Adrenal gland (tissue), 12 donors: Measurements from ENCODE around the gene B9D1. TPM values are rescaled to one million over a fixed set of nuclear protein-coding genes. Genes with fewer than 3 reads are reported as not detected.

Experiments
- DNase-seq, 7 donors: peaks; one replicate each; pipeline ENCODE4 v3.0.0-alpha.2; 2019 to 2020
- H3K27ac ChIP-seq, 5 donors: fragments of 200-600 bp; sonication (generic) in 4 of 5; 1 replicate in 3 of 5; 2 replicates in 2 of 5; pipeline versions ENCODE4 v1.5.1 to v1.8.0; 2016 to 2020; ENCODE audit warnings: mild to moderate bottlenecking in 1 of 5
- H3K27me3 ChIP-seq: fragments of 200-600 bp; 2 replicates; pipeline ENCODE4 v1.8.0; 2021
- H3K36me3 ChIP-seq, 2 donors: fragments of 200-600 bp; replicated peaks in 1 of 2; 1 replicate in 1 of 2; 2 replicates in 1 of 2; pipeline versions ENCODE4 v1.5.1 to v1.8.0; 2018 to 2022
- H3K4me1 ChIP-seq, 2 donors: fragments of 200-600 bp; replicated peaks in 1 of 2; 1 replicate in 1 of 2; 2 replicates in 1 of 2; pipeline versions ENCODE4 v1.5.1 to v1.8.0; 2018 to 2021
- H3K4me3 ChIP-seq, 4 donors: fragments of 200-600 bp; sonication (generic) in 3 of 4; one replicate each; pipeline ENCODE4 v1.5.1; 2016 to 2018
- H3K9me3 ChIP-seq, 3 donors: fragments of 200-600 bp; sonication (generic) in 1 of 3; replicated peaks in 1 of 3; 1 replicate in 2 of 3; 2 replicates in 1 of 3; pipeline versions ENCODE4 v1.5.1 to v1.8.0; 2016 to 2021
- CTCF ChIP-seq, 6 experiments: fragments of 450-650 bp in 4 of 6; fragments of 200-600 bp in 2 of 6; sonication (generic) in 1 of 6; IDR thresholded peaks; 1 replicate in 5 of 6; 2 replicates in 1 of 6; pipeline versions ENCODE4 v1.5.1 to v1.8.0; 2016 to 2021; ENCODE audit warnings: antibody characterized with exemption in 6 of 6, mild to moderate bottlenecking in 2 of 6, moderate library complexity in 1 of 6
- POLR2A ChIP-seq, 2 donors: fragments of 450-650 bp; IDR thresholded peaks; one replicate each; pipeline ENCODE4 v1.6.1; 2017; ENCODE audit warnings: antibody characterized with exemption in 2 of 2, mild to moderate bottlenecking in 2 of 2, moderate library complexity in 1 of 2
- WGBS, 4 donors: extraction: QIAGEN DNeasy Blood & Tissue Kit in 2 of 4; methylation state at CpG; one replicate each; pipeline versions ENCODE4 v1.1.5 to v1.1.7; 2013 to 2017; 5-methylcytosine and 5-hydroxymethylcytosine counted together
- intact Hi-C, 2 donors: fragments of 100-400 bp; cut with DNase I; formaldehyde crosslinking; loops; one replicate each; pipeline versions ENCODE4 v1.14.1 to v1.15.0; 2022 to 2023
- polyA plus RNA-seq, 3 donors: library from polyadenylated mRNA; stranded (reverse); fragments of 200-250 nt in 2 of 3; fragments of 350-450 nt in 1 of 3; fragmentation: Illumina TruSeq in 1 of 3; extraction: RNeasy Lipid Tissue Mini Kit (QIAGEN cat#74804) in 1 of 3; gene quantifications; one replicate each; pipeline ENCODE4 v1.2.3, GENCODE V29; 2013 to 2014
- total RNA-seq, 9 donors: library from RNA; depleted of rRNA in 4 of 9; stranded (reverse); fragments of >200 nt in 4 of 9; fragments of 120-200 nt in 1 of 9; fragmentation: NEBNext Ultra II Directional in 1 of 9; extraction: Animal tissue kit (Norgen Biotek cat#: 25700) in 1 of 9; gene quantifications; one replicate each; pipeline versions ENCODE4 v1.1.0 to v1.2.4, GENCODE V29; 2013 to 2023
- donor health status: healthy with polysubstance abuse.
- donor health status: Bipolar disorder and iron deficiency.
- donor health status: DM: yes; HTN: yes; CAD: no.
- donor health status: DM: no; HTN: no; CAD: no.
- donor health status: DM: no; HTN: no; CAD: no.
- donor health status: DM: yes; HTN: yes; CAD: no.

Gene B9D1
- total and polyA plus RNA-seq, 12 donors = 19.3 to 67.7 (median 30.1) TPM

GRCh38 chr17:19410091-19410490 is 47.6 kb upstream of the B9D1 start:
- WGBS, 4 donors = 89 to 96% (median 94%) methylated on average over 5 to 6 of the region's 6 CpGs
- intact Hi-C loops = no loop called here

GRCh38 chr17:19409509-19409908 is 47.0 kb upstream of the B9D1 start:
- no peak for DNase-seq
- intact Hi-C loops = no loop called here
- WGBS, 4 donors = 69 to 92% (median 79%) methylated on average over 3 of the region's 3 CpGs

More at GRCh38 chr17:19410091-19410490, 47.6 kb upstream of the B9D1 start:
- Histone ChIP-seq H3K4me3 (no peak overlapping the region), H3K4me1 (no peaks in the 10 kb centered on the region), H3K27ac (no peak overlapping the region), H3K36me3 (no peaks in the 10 kb centered on the region), H3K9me3 (no peaks in the 10 kb centered on the region), H3K27me3 (no peaks in the 10 kb centered on the region)
- DNase-seq = no peak
- TF ChIP-seq POLR2A (IDR thresholded peaks at IDR 0.05) = no peak
- TF ChIP-seq CTCF (IDR thresholded peaks at IDR 0.05) = no peak

GRCh38 chr17:19409066-19409465 is 46.5 kb upstream of the B9D1 start:
- no peaks in the 10 kb centered on the region for H3K27me3 ChIP-seq
- 88 to 97% (median 95%) methylated on average over 3 of the region's 3 CpGs for WGBS, 4 donors
- H3K9me3 ChIP-seq = no peaks in the 10 kb centered on the region
- no peaks in the 10 kb centered on the region for H3K4me1 ChIP-seq
- H3K4me3 ChIP-seq = no peak overlapping the region
- H3K36me3 ChIP-seq = no peaks in the 10 kb centered on the region
- intact Hi-C loops = no loop called here
- H3K27ac ChIP-seq = no peak overlapping the region
- DNase-seq = no peak
- TF ChIP-seq POLR2A (IDR thresholded peaks at IDR 0.05) (no peak), CTCF (IDR thresholded peaks at IDR 0.05) (no peak)

More at GRCh38 chr17:19409509-19409908, 47.0 kb upstream of the B9D1 start:
- Histone ChIP-seq H3K4me3 (no peak overlapping the region), H3K36me3 (no peaks in the 10 kb centered on the region), H3K9me3 (no peaks in the 10 kb centered on the region), H3K27ac (no peak overlapping the region), H3K4me1 (no peaks in the 10 kb centered on the region), H3K27me3 (no peaks in the 10 kb centered on the region)
- no peak for TF ChIP-seq POLR2A (IDR thresholded peaks at IDR 0.05)
- TF ChIP-seq CTCF (IDR thresholded peaks at IDR 0.05) = no peak

GRCh38 chr17:19408346-19408710 is 45.8 kb upstream of the B9D1 start:
- intact Hi-C loops = no loop called here
- DNase-seq = no peak
- 93 to 100% (median 96%) methylated on average over 2 of the region's 2 CpGs for WGBS, 4 donors

More at GRCh38 chr17:19408346-19408710, 45.8 kb upstream of the B9D1 start:
- no peaks in the 10 kb centered on the region for H3K4me1 ChIP-seq
- TF ChIP-seq CTCF (IDR thresholded peaks at IDR 0.05) (no peak), POLR2A (IDR thresholded peaks at IDR 0.05) (no peak)
- no peak overlapping the region for H3K4me3 ChIP-seq
- H3K36me3 ChIP-seq = no peaks in the 10 kb centered on the region
- no peaks in the 10 kb centered on the region for H3K27me3 ChIP-seq
- no peak overlapping the region for H3K27ac ChIP-seq
- H3K9me3 ChIP-seq = no peaks in the 10 kb centered on the region
